Activated naive CD8-positive, alpha-beta T cell (primary cell): ENCODE results near the gene AP5Z1.

Source experiments
- H3K27ac Mint-ChIP-seq: one replicate; pipeline ENCODE4 v1.8.0; 2021; ENCODE audit warnings: mixed read lengths
- H3K27me3 Mint-ChIP-seq: one replicate; pipeline ENCODE4 v1.8.0; 2021; ENCODE audit warnings: mixed read lengths
- H3K36me3 Mint-ChIP-seq: one replicate; pipeline ENCODE4 v1.8.0; 2021; ENCODE audit warnings: mixed read lengths
- H3K4me1 Mint-ChIP-seq: one replicate; pipeline ENCODE4 v1.8.0; 2021; ENCODE audit warnings: low read depth, mixed read lengths
- H3K4me3 Mint-ChIP-seq: one replicate; pipeline ENCODE4 v1.8.0; 2021; ENCODE audit warnings: mild to moderate bottlenecking, mixed read lengths
- H3K9me3 Mint-ChIP-seq: one replicate; pipeline ENCODE4 v1.8.0; 2021; ENCODE audit warnings: low read depth, mixed read lengths

The AP5Z1 gene

DNA sequence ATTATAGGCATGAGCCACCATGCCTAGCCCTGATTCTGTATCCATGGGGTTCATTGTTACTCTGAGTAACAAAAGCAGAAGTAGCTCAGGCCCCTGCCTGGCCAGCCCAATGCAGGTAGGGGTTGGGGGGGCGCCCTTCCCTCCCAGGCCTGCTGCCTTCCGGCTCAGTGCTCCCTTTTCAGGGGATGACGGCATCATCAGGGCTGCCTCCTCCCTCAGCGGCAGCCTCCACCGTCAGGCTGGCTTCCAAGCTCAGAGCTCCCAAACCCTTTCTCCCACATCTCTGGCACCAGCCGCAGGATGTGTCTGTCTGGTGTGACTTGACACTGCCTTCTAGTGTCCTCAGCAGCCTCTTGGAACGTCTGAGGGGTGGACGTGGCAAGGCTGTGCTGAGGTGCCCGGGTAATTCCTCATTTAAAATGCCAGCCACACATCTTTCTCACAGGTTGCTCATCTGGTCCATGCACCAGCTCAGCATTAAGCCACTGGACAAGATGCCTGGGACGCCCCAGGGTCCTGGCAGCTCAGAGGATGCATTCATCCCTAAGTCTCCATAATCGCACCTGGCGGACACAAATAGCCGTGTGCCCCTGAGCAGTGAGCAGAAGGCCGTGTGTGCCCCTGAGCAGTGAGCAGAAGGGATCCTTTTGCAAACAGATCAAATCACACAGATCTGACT lies 48.2 kb downstream of the AP5Z1 start:
- no peak overlapping the region for H3K4me3 Mint-ChIP-seq
- no peak overlapping the region for H3K27ac Mint-ChIP-seq

DNA sequence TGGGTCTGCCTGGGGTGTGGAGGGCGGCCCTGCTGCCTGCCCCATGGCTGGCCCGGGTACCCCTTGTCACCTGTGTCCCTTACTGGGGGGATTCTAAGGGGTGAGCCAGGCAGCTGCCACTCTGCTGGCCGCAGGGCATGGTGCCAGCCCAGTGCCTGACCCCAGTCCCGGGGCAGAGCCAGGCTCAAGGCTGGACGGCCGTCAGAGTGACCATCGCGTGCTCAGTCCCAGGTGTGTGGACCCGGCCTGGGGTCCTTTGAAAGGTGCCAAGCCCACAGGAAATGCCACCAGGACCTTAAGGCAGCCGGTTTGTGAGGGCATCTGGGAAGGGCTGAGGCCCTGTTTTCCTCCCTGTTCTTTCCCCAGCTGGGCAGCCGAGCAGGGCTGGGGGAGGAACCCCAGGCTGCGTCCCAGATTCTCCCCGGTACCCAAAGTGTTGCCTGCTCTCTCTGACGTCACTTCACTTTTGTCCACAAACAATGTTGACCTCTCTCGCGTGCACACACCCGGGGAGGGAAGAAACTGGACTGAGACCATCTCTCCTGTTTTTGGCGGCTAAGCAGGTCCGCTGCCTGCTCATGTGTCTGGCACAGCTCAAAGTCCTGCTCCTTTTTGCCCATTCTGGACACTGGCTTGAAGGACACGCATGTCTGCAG lies 48.8 kb downstream of the AP5Z1 start:
- Mint-ChIP-seq H3K27ac (no peak overlapping the region), H3K27me3 (peaks cover 3% of the 10 kb centered on the region), H3K4me3 (no peak overlapping the region), H3K36me3 (no peaks in the 10 kb centered on the region), H3K4me1 (no peaks in the 10 kb centered on the region), H3K9me3 (no peaks in the 10 kb centered on the region)

More for the DNA sequence above, 48.2 kb downstream of the AP5Z1 start:
- no peaks in the 10 kb centered on the region for H3K4me1 Mint-ChIP-seq
- no peaks in the 10 kb centered on the region for H3K36me3 Mint-ChIP-seq
- peaks cover 3% of the 10 kb centered on the region for H3K27me3 Mint-ChIP-seq
- no peaks in the 10 kb centered on the region for H3K9me3 Mint-ChIP-seq

DNA sequence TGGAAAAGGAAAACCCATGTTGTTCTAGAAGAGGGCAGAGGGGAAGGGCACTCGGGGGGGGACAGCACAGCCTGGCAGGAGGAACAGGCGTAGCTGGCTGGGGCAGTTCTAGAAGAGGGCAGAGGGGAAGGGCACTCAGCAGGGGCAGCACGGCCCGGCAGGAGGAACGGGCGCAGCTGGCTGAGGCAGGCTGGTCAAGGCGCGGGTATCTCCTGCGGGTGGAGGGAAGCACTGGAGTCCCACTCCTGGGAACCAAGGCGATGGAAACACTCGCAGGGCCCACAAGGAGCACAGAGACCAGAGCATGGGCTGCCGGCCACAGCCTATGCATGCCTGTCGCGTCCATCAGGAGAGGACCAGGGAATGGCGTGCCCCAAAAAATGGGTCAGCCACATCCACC lies 49.7 kb downstream of the AP5Z1 start:
- Mint-ChIP-seq H3K27me3 (peaks cover 3% of the 10 kb centered on the region), H3K27ac (no peak overlapping the region), H3K4me3 (no peak overlapping the region), H3K9me3 (no peaks in the 10 kb centered on the region), H3K4me1 (peaks cover 2% of the 10 kb centered on the region), H3K36me3 (no peaks in the 10 kb centered on the region)

DNA sequence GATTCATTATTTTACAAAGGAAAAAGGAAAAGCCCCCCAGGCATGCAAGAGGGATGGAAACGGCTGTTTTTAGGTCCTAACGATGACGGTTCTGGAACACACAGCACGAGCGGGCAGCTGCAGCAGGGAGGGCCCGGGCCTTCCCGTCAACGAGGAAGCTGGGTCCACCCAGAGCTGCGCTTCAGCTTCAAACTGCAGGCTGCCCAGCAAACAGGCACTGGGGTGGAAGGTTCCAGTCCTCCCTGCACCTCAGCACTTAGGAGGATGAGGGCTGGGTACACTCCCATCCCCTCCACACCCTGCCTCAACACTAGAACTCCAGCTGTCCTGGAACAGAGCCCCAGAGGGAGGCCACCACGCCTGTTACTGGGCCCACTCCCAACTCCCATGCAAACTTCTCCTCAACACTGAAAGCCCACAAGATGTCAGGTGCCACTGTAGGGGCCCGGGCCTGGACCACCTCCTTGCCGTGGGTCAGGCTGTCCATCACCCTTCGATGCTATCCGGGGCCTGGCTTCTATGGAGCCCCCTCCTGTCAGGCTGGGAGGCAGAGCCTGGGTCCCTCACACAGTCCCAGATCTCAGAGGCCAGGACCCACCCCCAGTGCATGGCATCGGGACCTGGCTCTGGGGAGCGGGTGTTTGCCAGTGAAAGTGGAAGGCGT lies 53.4 kb downstream of the AP5Z1 start:
- peaks cover 3% of the 10 kb centered on the region for H3K27me3 Mint-ChIP-seq
- H3K4me1 Mint-ChIP-seq = peaks cover 4% of the 10 kb centered on the region
- no peak overlapping the region for H3K27ac Mint-ChIP-seq
- H3K36me3 Mint-ChIP-seq = no peaks in the 10 kb centered on the region
- no peak overlapping the region for H3K4me3 Mint-ChIP-seq
- no peaks in the 10 kb centered on the region for H3K9me3 Mint-ChIP-seq

DNA sequence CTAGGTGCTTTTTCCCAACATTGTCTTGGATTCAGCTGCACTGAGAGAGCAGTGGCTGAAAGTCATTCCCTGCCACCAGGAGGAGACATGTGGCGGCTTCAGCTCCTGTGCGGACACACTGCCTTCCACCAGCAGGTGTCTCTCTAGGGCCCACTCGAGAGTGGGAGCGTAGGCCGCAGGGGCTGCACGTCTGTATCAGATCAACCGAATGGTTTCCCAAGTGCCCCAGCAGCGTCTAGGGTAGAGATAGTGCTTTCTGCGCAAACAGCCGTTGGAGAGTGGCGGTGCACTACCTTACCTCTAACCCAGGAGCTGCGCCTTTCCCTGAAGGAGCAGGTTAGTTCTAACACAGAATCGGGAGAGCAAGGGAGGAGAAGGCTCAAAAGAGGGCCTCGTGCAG lies 54.8 kb downstream of the AP5Z1 start:
- Mint-ChIP-seq H3K27me3 (peaks cover 2% of the 10 kb centered on the region), H3K4me3 (no peak overlapping the region), H3K9me3 (no peaks in the 10 kb centered on the region), H3K27ac (no peak overlapping the region), H3K36me3 (no peaks in the 10 kb centered on the region), H3K4me1 (peaks cover 4% of the 10 kb centered on the region)

- H3K27me3 Mint-ChIP-seq = no peaks in the 10 kb centered on the region
- H3K9me3 Mint-ChIP-seq = no peaks in the 10 kb centered on the region
- peaks cover 4% of the 10 kb centered on the region for H3K4me1 Mint-ChIP-seq
Measured at GRCh38 chr7:4831723-4832495, 56.5 kb downstream of the AP5Z1 start.

GRCh38 chr7:4832711-4833110 lies 57.3 kb downstream of the AP5Z1 start:
- Mint-ChIP-seq H3K4me1 (peaks cover 4% of the 10 kb centered on the region), H3K9me3 (no peaks in the 10 kb centered on the region), H3K36me3 (no peaks in the 10 kb centered on the region), H3K4me3 (no peak overlapping the region), H3K27me3 (no peaks in the 10 kb centered on the region), H3K27ac (no peak overlapping the region)

More at GRCh38 chr7:4831723-4832495, 56.5 kb downstream of the AP5Z1 start:
- no peak overlapping the region for H3K4me3 Mint-ChIP-seq
- H3K27ac Mint-ChIP-seq = no peak overlapping the region
- no peaks in the 10 kb centered on the region for H3K36me3 Mint-ChIP-seq

DNA sequence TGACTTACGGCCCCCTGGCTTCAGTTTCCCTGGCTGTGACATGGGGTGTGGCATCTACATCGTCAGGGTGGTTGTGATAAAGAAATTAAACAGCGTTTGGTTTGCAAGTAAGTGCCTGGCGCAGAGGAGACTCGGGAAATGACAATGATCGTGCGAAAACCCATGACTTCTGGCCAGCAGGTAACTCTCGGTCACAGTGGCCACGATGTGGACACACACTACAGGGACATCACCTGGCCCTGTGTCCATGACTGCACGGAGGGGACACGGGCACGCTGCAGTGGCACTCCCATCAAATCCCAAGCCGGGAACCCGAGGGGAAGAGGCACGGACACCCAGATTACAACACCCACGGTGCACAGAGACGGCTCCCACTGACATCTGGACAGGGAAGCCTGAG lies 57.8 kb downstream of the AP5Z1 start:
- H3K27me3 Mint-ChIP-seq = no peaks in the 10 kb centered on the region
- no peaks in the 10 kb centered on the region for H3K9me3 Mint-ChIP-seq
- no peak overlapping the region for H3K4me3 Mint-ChIP-seq
- no peak overlapping the region for H3K27ac Mint-ChIP-seq
- H3K36me3 Mint-ChIP-seq = no peaks in the 10 kb centered on the region
- peaks cover 4% of the 10 kb centered on the region for H3K4me1 Mint-ChIP-seq

GRCh38 chr7:4833691-4834600 lies 58.5 kb downstream of the AP5Z1 start:
- no peak overlapping the region for H3K27ac Mint-ChIP-seq
- no peaks in the 10 kb centered on the region for H3K36me3 Mint-ChIP-seq
- H3K4me1 Mint-ChIP-seq = peaks cover 4% of the 10 kb centered on the region
- no peaks in the 10 kb centered on the region for H3K9me3 Mint-ChIP-seq
- no peaks in the 10 kb centered on the region for H3K27me3 Mint-ChIP-seq
- H3K4me3 Mint-ChIP-seq = no peak overlapping the region

GRCh38 chr7:4834601-4835397 lies 59.4 kb downstream of the AP5Z1 start:
- no peaks in the 10 kb centered on the region for H3K36me3 Mint-ChIP-seq
- no peaks in the 10 kb centered on the region for H3K9me3 Mint-ChIP-seq
- no peak overlapping the region for H3K4me3 Mint-ChIP-seq
- H3K27ac Mint-ChIP-seq = no peak overlapping the region
- H3K27me3 Mint-ChIP-seq = no peaks in the 10 kb centered on the region
- peaks cover 4% of the 10 kb centered on the region for H3K4me1 Mint-ChIP-seq

- no peaks in the 10 kb centered on the region for H3K27me3 Mint-ChIP-seq
- H3K4me1 Mint-ChIP-seq = no peaks in the 10 kb centered on the region
- H3K9me3 Mint-ChIP-seq = no peaks in the 10 kb centered on the region
- no peak overlapping the region for H3K27ac Mint-ChIP-seq
- H3K36me3 Mint-ChIP-seq = no peaks in the 10 kb centered on the region
- no peak overlapping the region for H3K4me3 Mint-ChIP-seq
Measured at GRCh38 chr7:4835398-4836205, 60.2 kb downstream of the AP5Z1 start.

GRCh38 chr7:4836206-4836661 lies 60.8 kb downstream of the AP5Z1 start:
- Mint-ChIP-seq H3K4me1 (no peaks in the 10 kb centered on the region), H3K27me3 (no peaks in the 10 kb centered on the region), H3K4me3 (no peak overlapping the region), H3K9me3 (no peaks in the 10 kb centered on the region), H3K36me3 (no peaks in the 10 kb centered on the region), H3K27ac (no peak overlapping the region)
